GM06990 (cell line): ENCODE results near the gene ACTN1.

Experiments
- DNase-seq: peaks from one replicate; pipeline ENCODE4 v3.0.0-alpha.2; 2011; ENCODE audit not compliant: insufficient read length; ENCODE audit errors: extremely low read depth
- H3K27me3 ChIP-seq: replicated peaks from 2 replicates; pipeline ENCODE4 v1.6.0; 2011; ENCODE audit warnings: low read length; ENCODE audit not compliant: control insufficient read depth, insufficient read depth
- H3K36me3 ChIP-seq: 2 replicates; pipeline ENCODE4 v1.5.1; 2011; ENCODE audit warnings: low read length; ENCODE audit not compliant: control insufficient read depth, insufficient read depth
- H3K4me3 ChIP-seq: replicated peaks from 2 replicates; pipeline ENCODE4 v1.5.1; 2011; ENCODE audit warnings: low read depth, mild to moderate bottlenecking, control low read depth, low read length
- CTCF ChIP-seq: IDR thresholded peaks from 2 replicates; pipeline ENCODE4 v1.5.1; 2011; ENCODE audit warnings: low read length, control low read depth, mild to moderate bottlenecking, inconsistent platforms; ENCODE audit not compliant: insufficient read depth, poor library complexity, severe bottlenecking

ACTN1 gene

GRCh38 chr14:68905107-68905895, 73.8 kb downstream of the ACTN1 start:
- no peaks in the 10 kb centered on the region for H3K27me3 ChIP-seq
- no peak for TF ChIP-seq CTCF
- DNase-seq: no peak
- H3K36me3 ChIP-seq: no peaks in the 10 kb centered on the region
- H3K4me3 ChIP-seq: no peak overlapping the region

- Histone ChIP-seq H3K4me3 (no peak overlapping the region), H3K36me3 (no peaks in the 10 kb centered on the region), H3K27me3 (no peaks in the 10 kb centered on the region)
- TF ChIP-seq CTCF: no peak
- DNase-seq: no peak
These were observed 76.7 kb downstream of the ACTN1 start for GRCh38 chr14:68902357-68902756.

- H3K4me3 ChIP-seq: no peak overlapping the region
- no peak for DNase-seq
- TF ChIP-seq CTCF: no peak
- H3K36me3 ChIP-seq: no peaks in the 10 kb centered on the region
- H3K27me3 ChIP-seq: no peaks in the 10 kb centered on the region
These were observed 80.0 kb downstream of the ACTN1 start for GRCh38 chr14:68899033-68899603.

- no peak for DNase-seq
- Histone ChIP-seq H3K27me3 (no peaks in the 10 kb centered on the region), H3K4me3 (no peak overlapping the region), H3K36me3 (no peaks in the 10 kb centered on the region)
- TF ChIP-seq CTCF: no peak
These were observed 80.7 kb downstream of the ACTN1 start for GRCh38 chr14:68898248-68899032.

GRCh38 chr14:68897559-68898155, 81.4 kb downstream of the ACTN1 start:
- H3K4me3 ChIP-seq: no peak overlapping the region
- no peak for TF ChIP-seq CTCF
- H3K27me3 ChIP-seq: no peaks in the 10 kb centered on the region
- H3K36me3 ChIP-seq: no peaks in the 10 kb centered on the region
- DNase-seq: no peak
